Hematopoietic multipotent progenitor cell treated with erythropoietin and hydrocortisone succinate and interleukin-3 and kit ligand, for 15 days (in vitro differentiated cells): ENCODE data around the gene CLDN16.

Experiments used
- DNase-seq: peaks from one replicate; pipeline ENCODE4 v3.0.0-alpha.2; 2015; ENCODE audit warnings: low spot score

CLDN16 gene

DNA sequence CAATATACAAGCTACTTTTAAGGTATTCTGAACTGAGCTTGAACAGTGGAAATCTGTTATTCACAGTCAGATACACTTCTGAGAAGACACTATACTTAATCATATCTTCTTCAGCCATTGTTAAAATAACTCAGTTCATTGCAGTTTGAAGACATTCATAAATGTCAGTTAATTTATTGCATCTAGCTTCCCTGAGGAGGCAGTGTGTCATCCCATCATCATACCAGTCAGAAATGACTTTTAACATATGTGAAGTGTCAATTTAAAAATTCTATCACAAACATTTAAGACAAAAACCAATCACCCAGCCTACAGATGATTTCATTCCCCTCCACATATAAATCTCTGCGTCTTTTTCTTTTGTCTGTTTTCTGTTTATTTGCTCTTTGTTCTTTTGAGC, 54.3 kb downstream of the CLDN16 start:
- no peak for DNase-seq

GRCh38 chr3:190443257-190443656, 55.3 kb downstream of the CLDN16 start:
- no peak for DNase-seq

DNA sequence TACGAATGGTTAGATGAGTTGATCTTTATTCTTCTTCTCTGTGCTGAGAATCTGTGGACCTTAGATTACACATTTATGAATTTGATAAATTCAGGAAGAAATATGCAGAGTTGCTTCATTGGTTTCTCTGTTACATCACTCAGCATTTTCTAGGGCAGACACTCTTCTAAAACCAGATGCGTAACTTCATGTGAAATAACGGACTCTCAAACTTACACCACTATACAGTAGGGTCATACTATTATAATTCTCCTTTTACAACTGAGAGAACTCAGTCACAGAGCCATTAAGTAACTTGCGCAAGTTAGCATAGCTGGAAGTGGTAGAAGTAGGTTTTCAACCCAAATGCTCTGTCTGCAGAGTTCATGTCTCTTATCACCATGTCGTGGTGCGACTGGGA, 56.0 kb downstream of the CLDN16 start:
- no peak for DNase-seq

DNA sequence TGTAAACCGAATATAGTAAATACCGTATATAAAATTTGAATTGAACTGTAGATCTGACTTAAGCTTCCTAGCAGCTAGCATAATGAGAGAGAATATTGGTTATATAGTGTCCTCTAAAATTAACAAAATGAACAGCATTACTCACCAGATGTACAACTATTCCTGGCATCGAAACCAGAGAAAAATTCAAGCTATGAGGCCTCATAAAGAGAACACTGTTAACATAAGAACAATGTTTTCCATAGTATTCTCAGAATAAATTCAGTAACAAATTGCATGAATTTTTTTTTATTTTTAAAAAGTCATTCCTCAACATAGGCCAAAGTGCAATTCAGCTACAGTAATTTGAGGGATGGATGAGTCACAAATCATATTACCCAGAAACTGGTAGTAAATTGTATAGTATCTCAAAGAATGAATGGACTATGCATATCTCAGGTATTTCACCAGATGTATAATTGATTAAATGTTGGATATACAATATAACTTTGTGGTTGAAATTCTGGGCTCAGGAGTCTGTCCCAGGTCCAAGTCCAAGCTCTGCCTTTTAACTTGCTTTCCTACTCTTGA, 56.7 kb downstream of the CLDN16 start:
- DNase-seq, result no peak

DNA sequence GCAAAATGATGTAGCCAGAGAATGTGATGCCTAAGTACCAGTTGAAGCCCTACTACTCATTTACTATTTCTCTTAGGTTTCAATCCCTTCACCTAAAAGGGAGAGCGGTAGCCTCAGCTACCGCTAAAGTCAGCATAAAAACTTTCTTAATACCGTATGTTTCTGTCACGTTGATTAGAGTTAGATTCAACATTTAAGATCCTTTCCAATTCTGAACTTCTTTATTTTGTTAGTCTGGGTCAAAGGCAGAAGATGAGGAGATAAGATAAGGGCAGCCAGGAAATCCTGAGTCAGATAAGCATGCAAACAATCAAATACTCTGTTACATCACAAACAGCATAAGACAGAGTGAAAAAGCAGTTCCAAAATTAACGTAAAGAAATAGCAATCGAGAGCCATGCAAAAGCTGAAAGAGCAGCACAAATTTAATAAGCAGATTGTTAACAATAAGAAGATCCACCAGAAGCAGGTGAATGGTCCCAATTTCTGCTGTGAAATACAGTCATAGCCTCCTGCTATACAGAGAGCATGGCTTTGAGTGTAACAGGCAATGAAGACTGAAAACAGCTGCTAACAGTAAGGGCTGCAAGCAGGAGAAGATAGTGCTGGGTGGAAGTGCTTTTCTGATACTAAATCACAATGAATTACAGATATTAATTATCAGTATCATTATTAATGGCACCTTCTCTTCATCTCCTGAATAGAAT, 58.8 kb downstream of the CLDN16 start:
- DNase-seq, result no peak

DNA sequence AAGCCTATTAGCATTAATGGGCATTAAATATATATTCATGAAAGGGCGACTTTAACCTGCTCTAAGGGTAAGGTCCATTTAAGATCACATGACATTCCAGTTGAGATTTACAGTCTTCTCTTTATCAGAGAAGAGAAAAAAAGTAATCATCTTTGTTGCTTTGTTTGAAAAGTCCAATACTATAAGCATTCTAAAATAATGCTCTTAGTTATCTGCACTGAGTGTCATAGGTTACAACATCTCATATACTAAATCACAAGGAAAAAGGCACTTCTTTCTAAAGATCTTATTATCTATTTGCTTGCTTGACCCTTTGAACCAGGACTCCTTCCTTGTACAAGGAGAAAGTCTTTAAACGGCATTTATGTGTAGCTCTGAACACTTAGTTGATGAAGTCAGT, 60.3 kb downstream of the CLDN16 start:
- DNase-seq, result no peak

- DNase-seq, result no peak
Measured at GRCh38 chr3:190449801-190450200, 61.8 kb downstream of the CLDN16 start, which contains the start of gene TMEM207. Gene TMEM207, minus strand, starts transcription at chr3:190449901. Its CDS starts 92 bp downstream, at chr3:190449809.

- no peak for DNase-seq
Measured at GRCh38 chr3:190455828-190456227, 67.9 kb downstream of the CLDN16 start.

DNA sequence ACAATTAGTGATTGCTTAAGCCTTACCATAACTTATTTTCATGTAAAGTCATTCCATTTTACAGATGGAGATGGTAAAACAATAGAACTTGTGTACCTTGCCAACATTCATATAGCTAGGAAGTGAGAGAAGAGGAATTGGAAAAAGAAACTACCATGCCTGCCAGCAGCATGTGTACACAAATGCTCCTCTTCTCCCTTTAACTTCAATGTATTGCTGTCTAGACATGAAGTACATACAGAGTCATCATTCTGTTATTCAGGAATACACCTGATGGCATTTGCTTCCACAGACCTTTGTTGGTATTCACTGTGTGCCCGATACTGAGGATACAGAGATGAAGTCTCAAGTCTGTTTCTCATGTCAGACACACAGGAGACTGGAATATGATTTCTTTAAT, 68.8 kb downstream of the CLDN16 start:
- DNase-seq, result no peak

DNA sequence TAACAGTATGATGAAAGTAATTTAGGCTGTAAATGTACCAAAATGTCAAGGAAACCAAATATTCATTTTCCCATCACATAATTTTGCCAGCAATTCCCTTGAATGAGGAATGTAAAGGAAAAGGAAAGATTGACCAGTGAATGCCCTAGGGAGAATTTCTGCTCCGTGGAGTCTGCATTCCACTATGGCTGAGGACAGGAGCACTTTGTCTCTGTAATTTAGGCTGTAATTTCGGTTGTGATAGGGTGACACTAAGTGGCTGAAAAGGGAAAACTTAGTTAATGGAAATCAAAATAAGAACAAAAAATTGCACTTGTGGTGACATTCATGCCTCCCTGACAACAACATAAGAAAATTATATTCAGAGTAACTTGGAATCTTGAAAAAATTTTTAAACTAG, 70.1 kb downstream of the CLDN16 start:
- DNase-seq, result no peak
